ENCODE results near the gene CSE1L.
"Not testable (repeated sequence)": the region's sequence is repeated elsewhere in the genome, so short reads cannot be mapped to it uniquely, and the experiment has no call there.

Gene CSE1L

GRCh38 chr20:49074521-49074920 lies 28.4 kb downstream of the CSE1L start:
- no peak overlapping the region for H3K4me3 ChIP-seq (ENCODE audit: low read depth, low read length)
- DNase-seq (ENCODE audit: low read depth) = no peak
- no peak for TF ChIP-seq CTCF (IDR thresholded peaks at IDR 0.05; ENCODE audit: low read depth, low read length, missing control alignments)

GRCh38 chr20:49078310-49078709 lies 32.2 kb downstream of the CSE1L start:
- no peak for DNase-seq (ENCODE audit: low read depth)
- no peak for TF ChIP-seq CTCF (IDR thresholded peaks at IDR 0.05; ENCODE audit: low read depth, low read length, missing control alignments)
- no peak overlapping the region for H3K4me3 ChIP-seq (ENCODE audit: low read depth, low read length)

GRCh38 chr20:49082295-49082694 lies 36.2 kb downstream of the CSE1L start:
- DNase-seq (ENCODE audit: low read depth); H3K4me3 ChIP-seq (ENCODE audit: low read depth, low read length): not testable (repeated sequence)

GRCh38 chr20:49091104-49091503 lies 45.0 kb downstream of the CSE1L start:
- DNase-seq (ENCODE audit: low read depth) = no peak
- no peak overlapping the region for H3K4me3 ChIP-seq (ENCODE audit: low read depth, low read length)
- no peak for TF ChIP-seq CTCF (IDR thresholded peaks at IDR 0.05; ENCODE audit: low read depth, low read length, missing control alignments)

GRCh38 chr20:49091762-49092161 lies 45.6 kb downstream of the CSE1L start:
- TF ChIP-seq CTCF (IDR thresholded peaks at IDR 0.05; ENCODE audit: low read depth, low read length, missing control alignments) = no peak

GRCh38 chr20:49096203-49096730 lies 50.2 kb downstream of the CSE1L start:
- TF ChIP-seq CTCF (IDR thresholded peaks at IDR 0.05; ENCODE audit: low read depth, low read length, missing control alignments) = no peak
- no peak overlapping the region for H3K4me3 ChIP-seq (ENCODE audit: low read depth, low read length)
- DNase-seq (ENCODE audit: low read depth) = no peak

More at GRCh38 chr20:49091762-49092161, 45.6 kb downstream of the CSE1L start:
- no peak for DNase-seq (ENCODE audit: low read depth)
- H3K4me3 ChIP-seq (ENCODE audit: low read depth, low read length) = no peak overlapping the region

- TF ChIP-seq CTCF (IDR thresholded peaks at IDR 0.05; ENCODE audit: low read depth, low read length, missing control alignments) = no peak
- H3K4me3 ChIP-seq (ENCODE audit: low read depth, low read length) = no peak overlapping the region
- no peak for DNase-seq (ENCODE audit: low read depth)
These were observed 51.0 kb downstream of the CSE1L start for GRCh38 chr20:49097159-49097558.

All from GM12864 (cell line).